Bronchial epithelial cell (primary cell): ENCODE measurements around the gene SPPL2C. TPM values are rescaled to one million over a fixed set of nuclear protein-coding genes. Genes with fewer than 3 reads are reported as not detected.

Source experiments
- DNase-seq: peaks from one replicate; pipeline ENCODE4 v3.0.0-alpha.2; 2010; ENCODE audit warnings: low read depth
- FAIRE-seq: peaks from 2 replicates; lab custom pipeline; 2011; peaks lifted over from hg19 to GRCh38; lab: Jason Lieb, UNC
- H3K27me3 ChIP-seq: 2 replicates; pipeline ENCODE4 v1.5.1; 2011; ENCODE audit warnings: low read length; ENCODE audit not compliant: control insufficient read depth, insufficient read depth
- H3K36me3 ChIP-seq: 2 replicates; pipeline ENCODE4 v1.5.1; 2011; ENCODE audit warnings: low read length; ENCODE audit not compliant: control insufficient read depth, insufficient read depth
- H3K4me3 ChIP-seq: 2 replicates; pipeline ENCODE4 v1.5.1; 2011; ENCODE audit warnings: mild to moderate bottlenecking, low read depth, low read length, control low read depth
- CTCF ChIP-seq: IDR thresholded peaks from 2 replicates; pipeline ENCODE4 v1.5.1; 2011; ENCODE audit warnings: mild to moderate bottlenecking, moderate library complexity, low read length, control low read depth, inconsistent platforms; ENCODE audit not compliant: insufficient read depth, severe bottlenecking
- total RNA-seq: library from RNA; depleted of rRNA; stranded (reverse); fragments of >200 nt; gene quantifications from 2 replicates; pipeline ENCODE4 v1.2.1, GENCODE V29; 2014

Gene SPPL2C
- total RNA-seq, 1 donor from 2014 or later = not detected

DNA sequence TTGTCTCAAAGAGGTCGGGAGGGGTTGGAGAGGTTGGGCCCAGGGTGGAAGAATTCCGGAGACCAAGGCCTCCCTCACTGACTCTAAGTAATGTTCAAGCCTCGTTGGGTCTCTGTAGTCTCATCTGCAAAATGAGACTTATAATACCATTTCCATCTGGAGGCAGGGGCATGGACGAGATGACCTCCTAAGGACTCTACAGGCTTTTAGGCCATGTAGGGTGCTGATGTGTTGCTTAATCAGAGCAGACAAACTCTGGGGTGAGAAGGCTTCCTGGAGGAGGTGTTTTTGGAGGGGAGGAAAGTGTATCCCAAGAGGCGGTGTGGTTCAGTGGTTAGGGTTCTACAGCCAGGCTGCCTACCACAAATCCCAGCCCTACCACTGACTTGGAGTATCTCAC lies 3.1 kb downstream of the SPPL2C start:
- TF ChIP-seq CTCF = no peak
- H3K27me3 ChIP-seq = peaks cover 6% of the 10 kb centered on the region
- no peak for DNase-seq
- H3K36me3 ChIP-seq = no peaks in the 10 kb centered on the region
- no peak overlapping the region for H3K4me3 ChIP-seq
- no peak for FAIRE-seq

DNA sequence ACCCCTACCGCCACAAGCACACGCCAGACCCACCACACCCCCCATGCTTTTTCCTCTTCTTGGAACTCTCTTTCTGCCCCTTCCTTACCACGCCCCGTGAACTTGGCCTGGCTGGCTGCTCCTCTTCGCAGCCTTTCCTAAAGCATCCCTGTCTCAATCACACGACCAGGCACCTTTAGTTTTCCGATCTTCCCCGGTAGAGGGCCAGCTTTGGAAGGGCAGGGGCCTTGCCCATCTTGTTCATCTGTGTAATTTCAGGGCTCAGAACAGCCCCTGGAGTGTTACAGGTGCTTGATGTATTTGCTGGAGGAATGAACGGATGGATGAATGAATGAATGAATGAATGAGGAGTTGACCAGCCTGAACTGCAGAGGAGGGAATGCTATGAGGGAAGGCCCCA lies 3.7 kb downstream of the SPPL2C start:
- no peak overlapping the region for H3K4me3 ChIP-seq
- peak; percentile 36 for FAIRE-seq
- no peak for TF ChIP-seq CTCF
- H3K27me3 ChIP-seq = peaks cover 6% of the 10 kb centered on the region
- no peaks in the 10 kb centered on the region for H3K36me3 ChIP-seq
- DNase-seq = no peak

DNA sequence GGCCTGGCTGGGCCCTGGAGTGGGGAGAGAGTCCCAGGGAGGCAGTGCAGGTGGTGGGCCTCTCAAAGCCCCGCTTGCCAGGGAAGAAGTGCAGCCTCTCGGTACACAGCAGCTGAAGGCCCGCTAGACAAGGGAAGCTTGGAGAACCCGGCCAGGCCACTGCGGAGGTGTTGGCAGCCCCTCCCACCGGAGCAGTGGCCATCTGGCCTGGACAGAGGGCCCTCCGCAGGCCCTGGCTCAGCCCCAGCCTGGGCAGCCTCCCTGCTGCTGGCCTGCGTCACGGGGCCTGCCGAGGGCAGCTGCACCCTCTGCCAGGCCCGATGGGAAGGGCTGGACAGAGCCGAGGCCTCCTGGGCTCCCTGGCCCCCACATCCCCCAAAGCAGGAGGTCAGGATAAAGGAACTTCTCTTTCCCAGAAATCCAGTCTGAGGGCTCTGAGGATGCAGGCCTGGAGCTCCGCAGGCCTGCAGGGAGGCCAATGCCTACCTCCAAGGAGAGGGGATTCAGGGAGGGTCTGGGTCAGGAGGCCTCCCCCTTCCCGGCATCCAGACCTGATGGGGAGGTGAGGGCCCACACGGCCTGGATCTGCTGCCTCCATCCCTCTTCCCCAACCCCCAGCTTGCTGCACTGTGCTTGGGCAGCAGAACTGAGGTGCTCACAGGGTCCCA lies 4.3 kb downstream of the SPPL2C start:
- Histone ChIP-seq H3K27me3 (peaks cover 6% of the 10 kb centered on the region), H3K36me3 (no peaks in the 10 kb centered on the region), H3K4me3 (no peak overlapping the region)
- FAIRE-seq (no peak), DNase-seq (no peak)
- no peak for TF ChIP-seq CTCF

- FAIRE-seq = no peak
- Histone ChIP-seq H3K27me3 (peaks cover 6% of the 10 kb centered on the region), H3K4me3 (no peak overlapping the region), H3K36me3 (no peaks in the 10 kb centered on the region)
- DNase-seq = no peak
- TF ChIP-seq CTCF = no peak
These were observed 4.9 kb downstream of the SPPL2C start for GRCh38 chr17:45849536-45849990.

DNA sequence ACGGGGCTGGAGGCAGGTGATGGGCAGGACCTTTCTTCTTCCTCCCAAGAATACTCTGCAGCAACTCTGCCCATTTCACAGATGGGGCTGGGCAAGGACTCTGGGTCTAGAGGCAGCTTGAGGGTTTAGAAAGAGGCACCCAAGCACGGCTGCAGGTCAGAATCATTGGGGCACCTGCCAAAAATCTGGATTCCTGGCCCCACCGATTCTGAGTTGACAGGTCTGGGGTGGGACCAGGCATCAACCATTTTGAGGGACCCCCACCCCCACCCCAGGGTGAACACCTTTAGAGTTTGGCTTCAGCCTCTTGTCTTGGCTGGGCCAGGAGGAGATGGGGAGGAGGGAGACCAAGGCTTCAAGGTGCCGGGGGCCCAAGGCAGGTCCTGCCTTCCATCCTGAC lies 5.3 kb downstream of the SPPL2C start:
- no peak for TF ChIP-seq CTCF
- Histone ChIP-seq H3K36me3 (no peaks in the 10 kb centered on the region), H3K27me3 (peaks cover 6% of the 10 kb centered on the region), H3K4me3 (no peak overlapping the region)
- no peak for DNase-seq
- no peak for FAIRE-seq

GRCh38 chr17:45850468-45850867 lies 5.8 kb downstream of the SPPL2C start:
- H3K27me3 ChIP-seq = peaks cover 6% of the 10 kb centered on the region
- no peak overlapping the region for H3K4me3 ChIP-seq
- H3K36me3 ChIP-seq = no peaks in the 10 kb centered on the region
- DNase-seq = no peak
- FAIRE-seq = no peak
- no peak for TF ChIP-seq CTCF
